Measurements from ENCODE around the gene GTPBP4. TPM values are rescaled to one million over a fixed set of nuclear protein-coding genes. Genes with fewer than 3 reads are reported as not detected.

Gene GTPBP4
- total RNA-seq, 1 donor from 2014 or later: 31.4 TPM

Other genes with a start within 250 kb of the GTPBP4 start
- gene LARP4B, start 56.7 kb upstream of the GTPBP4 start, total RNA-seq: 85.4 TPM
- not detected for gene IDI2, start 37.4 kb downstream of the GTPBP4 start, total RNA-seq
- 60.9 TPM for gene IDI1, start 60.7 kb downstream of the GTPBP4 start, total RNA-seq
- 20.5 TPM for gene WDR37, start 68.0 kb downstream of the GTPBP4 start, total RNA-seq